Esophagus muscularis mucosa (tissue), 4 donors: ENCODE data around the gene SAMD4B. TPM values are rescaled to one million over a fixed set of nuclear protein-coding genes. Genes with fewer than 3 reads are reported as not detected.

Experiments
- DNase-seq: peaks from one replicate; pipeline ENCODE4 v3.0.0-alpha.2; 2017; ENCODE audit errors: extremely low spot score
- H3K27ac ChIP-seq, 4 donors: fragments of 200-600 bp; sonication (generic); replicated peaks in 1 of 4; 1 replicate in 3 of 4; 2 replicates in 1 of 4; pipeline ENCODE4 v1.5.1; 2016 to 2019; ENCODE audit warnings: mild to moderate bottlenecking in 1 of 4
- H3K27me3 ChIP-seq, 4 donors: fragments of 200-600 bp; sonication (generic); one replicate each; pipeline versions ENCODE4 v1.5.1 to v1.6.0; 2016 to 2019
- H3K36me3 ChIP-seq, 4 donors: fragments of 200-600 bp; sonication (generic); one replicate each; pipeline ENCODE4 v1.5.1; 2016 to 2019
- H3K4me1 ChIP-seq, 4 donors: fragments of 200-600 bp; sonication (generic); one replicate each; pipeline ENCODE4 v1.5.1; 2016 to 2019
- H3K4me3 ChIP-seq, 4 donors: fragments of 200-600 bp; sonication (generic); 1 replicate in 2 of 4; 2 replicates in 2 of 4; pipeline ENCODE4 v1.5.1; 2016 to 2019; ENCODE audit warnings: mild to moderate bottlenecking in 4 of 4, moderate library complexity in 1 of 4
- H3K9me3 ChIP-seq, 4 donors: fragments of 200-600 bp; sonication (generic); 1 replicate in 3 of 4; 2 replicates in 1 of 4; pipeline ENCODE4 v1.5.1; 2016 to 2019
- EP300 ChIP-seq: sonication (generic); formaldehyde crosslinking; IDR thresholded peaks from one replicate; pipeline ENCODE4 v1.6.1; 2017; ENCODE audit warnings: antibody characterized with exemption
- POLR2A ChIP-seq: fragments of 450-650 bp; IDR thresholded peaks from one replicate; pipeline ENCODE4 v1.6.1; 2017; ENCODE audit warnings: antibody characterized with exemption, moderate library complexity, mild to moderate bottlenecking, low read depth
- POLR2AphosphoS5 ChIP-seq, 2 donors: sonication (generic); formaldehyde crosslinking; IDR thresholded peaks; one replicate each; pipeline ENCODE4 v1.6.1; 2017; ENCODE audit warnings: antibody characterized with exemption in 2 of 2
- WGBS: methylation state at CpG from one replicate; pipeline ENCODE4 v1.1.5; 2018; 5-methylcytosine and 5-hydroxymethylcytosine counted together
- intact Hi-C: fragments of 100-400 bp; cut with DNase I; formaldehyde crosslinking; loops from one replicate; pipeline ENCODE4 v1.15.1; 2023
- total RNA-seq, 4 donors: library from RNA; depleted of rRNA; stranded (reverse); fragments of >200 nt; gene quantifications; one replicate each; pipeline versions ENCODE4 v1.1.0 to v1.2.1, GENCODE V29; 2016
- TF ChIP-seq, protein P1 (sequence below), 3 experiments: fragments of 200-600 bp in 2 of 3; fragments of 450-650 bp in 1 of 3; sonication (generic) in 2 of 3; IDR thresholded peaks; one replicate each; pipeline ENCODE4 v1.5.1; 2017 to 2019; ENCODE audit warnings: antibody characterized with exemption in 3 of 3, mild to moderate bottlenecking in 2 of 3, moderate library complexity in 1 of 3

Gene SAMD4B
- total RNA-seq, 4 donors from 2014 or later = 59.8 to 138 (median 104) TPM

DNA sequence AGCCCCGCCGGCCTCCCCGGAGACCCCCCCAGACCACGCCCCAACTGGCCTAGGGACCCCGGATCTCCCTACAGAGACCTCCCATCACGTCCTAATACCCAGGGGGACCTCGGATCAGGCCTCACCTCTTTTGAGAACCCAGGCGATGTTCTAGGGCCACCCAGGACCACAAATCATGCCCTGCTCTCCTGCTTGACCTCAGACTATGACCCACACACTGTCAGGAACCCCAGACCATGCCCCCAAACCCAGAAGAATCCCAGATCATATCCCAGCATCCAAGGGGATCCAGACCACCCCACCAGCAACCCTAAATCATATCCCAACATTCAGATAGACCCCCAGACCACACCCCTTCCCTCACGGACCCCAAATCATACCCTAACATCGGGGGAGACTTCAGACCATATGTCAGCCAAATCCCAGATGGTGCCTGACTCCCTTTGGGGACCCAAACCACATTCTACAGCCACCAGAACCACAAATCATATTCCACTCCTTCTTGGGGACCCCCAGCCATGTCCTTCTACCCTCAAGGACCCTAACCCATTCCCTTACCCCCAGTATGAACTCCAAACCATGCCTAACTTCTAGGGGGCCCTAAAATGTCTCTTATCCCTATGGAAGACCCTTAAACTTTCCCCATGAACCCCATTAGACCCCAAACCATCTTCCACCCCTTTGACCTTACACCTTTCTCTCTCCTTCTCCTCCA lies 20.9 kb upstream of the SAMD4B start:
- 31% methylated on average over 7 of the region's 10 CpGs for WGBS

DNA sequence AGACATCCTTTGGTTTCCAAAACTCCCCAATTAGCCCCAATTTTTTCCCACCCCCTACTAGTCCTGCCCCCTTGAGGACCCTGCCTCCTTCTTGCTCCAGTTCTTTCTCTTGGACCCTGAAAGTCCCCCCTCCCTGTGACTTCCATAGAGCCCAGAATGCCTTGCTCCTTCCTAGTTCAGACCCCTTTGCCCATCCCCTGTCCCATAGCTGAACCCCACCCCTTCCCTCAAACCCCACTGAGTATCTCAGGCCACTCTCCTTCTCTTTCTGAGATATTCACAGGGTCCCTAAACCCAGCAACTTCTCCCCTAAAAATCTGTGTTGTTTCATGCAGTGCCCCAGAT lies 20.4 kb upstream of the SAMD4B start:
- Histone ChIP-seq H3K27ac (no peak overlapping the region), H3K4me1 (peaks cover 4 to 17% (median 14%) of the 10 kb centered on the region in 4 donors), H3K4me3 (no peak overlapping the region), H3K9me3 (no peaks in the 10 kb centered on the region), H3K36me3 (no peaks in the 10 kb centered on the region), H3K27me3 (peaks cover 0 to 10% (median 0%) of the 10 kb centered on the region in 4 donors)
- DNase-seq = no peak
- intact Hi-C loops = loop anchor here (10.0 kb wide), 2 partner anchors 137 to 357 kb away; no protein-coding TSS in a partner anchor
- TF ChIP-seq POLR2A = no peak

More for the DNA sequence above, 20.9 kb upstream of the SAMD4B start:
- no peak for DNase-seq
- H3K9me3 ChIP-seq = no peaks in the 10 kb centered on the region
- H3K4me1 ChIP-seq = peaks cover 4 to 17% (median 14%) of the 10 kb centered on the region in 4 donors
- no peaks in the 10 kb centered on the region for H3K36me3 ChIP-seq
- TF ChIP-seq EP300 (no peak), POLR2A (no peak), POLR2AphosphoS5 (IDR thresholded peaks at IDR 0.05) (no peak)
- TF ChIP-seq, protein P1, sequence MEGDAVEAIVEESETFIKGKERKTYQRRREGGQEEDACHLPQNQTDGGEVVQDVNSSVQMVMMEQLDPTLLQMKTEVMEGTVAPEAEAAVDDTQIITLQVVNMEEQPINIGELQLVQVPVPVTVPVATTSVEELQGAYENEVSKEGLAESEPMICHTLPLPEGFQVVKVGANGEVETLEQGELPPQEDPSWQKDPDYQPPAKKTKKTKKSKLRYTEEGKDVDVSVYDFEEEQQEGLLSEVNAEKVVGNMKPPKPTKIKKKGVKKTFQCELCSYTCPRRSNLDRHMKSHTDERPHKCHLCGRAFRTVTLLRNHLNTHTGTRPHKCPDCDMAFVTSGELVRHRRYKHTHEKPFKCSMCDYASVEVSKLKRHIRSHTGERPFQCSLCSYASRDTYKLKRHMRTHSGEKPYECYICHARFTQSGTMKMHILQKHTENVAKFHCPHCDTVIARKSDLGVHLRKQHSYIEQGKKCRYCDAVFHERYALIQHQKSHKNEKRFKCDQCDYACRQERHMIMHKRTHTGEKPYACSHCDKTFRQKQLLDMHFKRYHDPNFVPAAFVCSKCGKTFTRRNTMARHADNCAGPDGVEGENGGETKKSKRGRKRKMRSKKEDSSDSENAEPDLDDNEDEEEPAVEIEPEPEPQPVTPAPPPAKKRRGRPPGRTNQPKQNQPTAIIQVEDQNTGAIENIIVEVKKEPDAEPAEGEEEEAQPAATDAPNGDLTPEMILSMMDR (IDR thresholded peaks at IDR 0.05) = no peak
- intact Hi-C loops = loop anchor here (10.0 kb wide), 2 partner anchors 136 to 356 kb away; no protein-coding TSS in a partner anchor
- peak overlapping the region; percentile 53 to 68 (median 60) for H3K4me3 ChIP-seq
- H3K27ac ChIP-seq = no peak overlapping the region
- peaks cover 0 to 10% (median 0%) of the 10 kb centered on the region in 4 donors for H3K27me3 ChIP-seq

DNA sequence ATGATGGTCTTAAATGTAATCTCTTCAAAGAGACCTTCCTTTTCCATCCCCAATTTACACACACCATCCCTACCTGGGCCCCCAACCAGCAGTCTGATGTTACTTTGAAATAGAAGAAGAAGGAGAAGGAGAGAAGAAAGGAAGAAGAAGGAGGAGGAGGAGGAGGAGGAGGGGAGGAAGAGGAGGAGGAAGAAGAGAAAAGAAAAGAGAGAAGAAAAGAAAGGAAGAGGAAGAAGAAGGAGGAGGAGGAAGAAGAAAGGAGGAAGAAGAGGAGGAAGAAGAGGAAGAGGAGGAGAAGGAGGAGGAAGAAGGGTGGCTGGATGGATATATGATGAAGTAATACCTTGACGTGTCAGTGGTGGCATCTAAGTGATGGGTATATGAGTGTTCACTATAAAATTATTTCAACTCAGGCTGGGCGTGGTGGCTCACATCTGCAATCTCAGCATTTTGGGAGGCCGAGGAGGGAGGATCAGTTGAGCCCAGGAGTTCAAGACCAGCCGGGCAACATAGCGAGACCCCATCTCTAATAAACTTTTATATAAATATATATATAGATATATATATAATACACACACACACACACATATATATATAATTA lies 17.9 kb upstream of the SAMD4B start:
- H3K4me3 ChIP-seq = no peak overlapping the region
- no peaks in the 10 kb centered on the region for H3K9me3 ChIP-seq
- 82% methylated on average over 5 of the region's 5 CpGs for WGBS
- TF ChIP-seq POLR2A = no peak
- TF ChIP-seq, protein P1 (IDR thresholded peaks at IDR 0.05) = no peak
- TF ChIP-seq EP300 = no peak
- no peak for TF ChIP-seq POLR2AphosphoS5 (IDR thresholded peaks at IDR 0.05)
- H3K27me3 ChIP-seq = peaks cover 0 to 18% (median 0%) of the 10 kb centered on the region in 4 donors
- no peaks in the 10 kb centered on the region for H3K36me3 ChIP-seq
- no peak for DNase-seq
- intact Hi-C loops = loop anchor here (10.0 kb wide), 2 partner anchors 140 to 360 kb away; no protein-coding TSS in a partner anchor
- no peak overlapping the region for H3K27ac ChIP-seq
- H3K4me1 ChIP-seq = peaks cover 4 to 28% (median 19%) of the 10 kb centered on the region in 4 donors

DNA sequence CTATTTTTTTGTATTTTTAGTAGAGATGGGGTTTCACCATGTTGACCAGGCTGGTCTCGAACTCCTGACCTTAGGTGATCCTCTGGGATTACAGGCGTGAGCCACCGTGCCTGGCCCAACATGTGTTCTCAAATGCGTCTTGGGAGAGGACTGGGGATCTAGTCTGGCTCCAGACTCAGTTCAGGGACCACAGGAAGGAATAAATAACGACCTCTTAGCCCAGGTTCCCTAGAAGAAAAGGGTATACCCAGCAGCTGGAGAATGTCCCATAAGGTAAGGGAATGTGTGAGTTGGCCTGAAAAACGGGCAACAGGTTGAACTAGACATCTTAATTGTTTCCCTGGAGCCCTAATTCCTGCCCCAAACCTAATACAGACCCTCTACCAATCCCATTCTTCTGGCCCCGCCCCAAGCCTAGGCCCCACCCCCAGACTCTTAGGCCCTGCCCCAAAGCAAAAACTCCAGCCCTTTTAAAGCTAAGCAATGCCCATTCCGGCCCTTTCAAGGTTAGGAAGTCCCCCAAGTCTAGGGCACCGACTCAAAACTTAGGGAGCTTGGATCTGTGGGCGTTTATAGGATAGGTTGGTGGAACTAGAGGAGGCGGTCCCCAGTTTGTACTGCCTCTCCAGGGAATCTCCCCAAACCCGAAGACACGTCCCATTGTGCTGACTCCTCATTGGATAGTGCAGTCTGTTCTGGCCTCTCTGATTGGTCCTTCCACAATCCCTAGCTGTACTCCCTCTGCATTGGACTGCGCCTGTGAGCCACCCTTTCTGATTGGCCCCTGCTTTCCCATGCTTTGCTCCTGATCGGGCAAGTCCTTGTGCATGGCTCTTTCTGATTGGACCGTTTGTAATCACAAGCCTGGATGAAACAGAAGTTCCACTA lies 16.2 kb upstream of the SAMD4B start:
- no peak for DNase-seq
- H3K4me3 ChIP-seq = no peak overlapping the region
- H3K27ac ChIP-seq = no peak overlapping the region
- intact Hi-C loops = loop anchor here (10.0 kb wide), 2 partner anchors 141 to 361 kb away; no protein-coding TSS in a partner anchor
- no peak for TF ChIP-seq POLR2A
- TF ChIP-seq POLR2AphosphoS5 (IDR thresholded peaks at IDR 0.05) = no peak
- TF ChIP-seq, protein P1 (IDR thresholded peaks at IDR 0.05) = no peak
- no peak for TF ChIP-seq EP300
- H3K36me3 ChIP-seq = no peaks in the 10 kb centered on the region
- H3K4me1 ChIP-seq = peaks cover 0 to 14% (median 8%) of the 10 kb centered on the region in 4 donors
- 89% methylated on average over 15 of the region's 16 CpGs for WGBS
- no peaks in the 10 kb centered on the region for H3K9me3 ChIP-seq
- H3K27me3 ChIP-seq = peaks cover 0 to 11% (median 0%) of the 10 kb centered on the region in 4 donors
